Endothelial cell of umbilical vein (primary cell): ENCODE results near the gene THTPA. TPM values are rescaled to one million over a fixed set of nuclear protein-coding genes. Genes with fewer than 3 reads are reported as not detected.

Experiments used
- BruUV-seq: library from RNA; stranded (reverse); fragments of 400-500 nt; replicated peaks from 2 replicates; lab custom pipeline; 2021; lab: Mats Ljungman, UMichigan
- CTCF ChIA-PET: fragments of 300-600, 350-600 bp; sonication (Branson Sonifier 250); formaldehyde crosslinking; loops from one replicate; lab custom pipeline; 2021; ENCODE audit warnings: antibody characterized with exemption, inconsistent platforms; lab: Charles Lee
- POLR2A ChIA-PET: fragments of 300-600, 350-600 bp; sonication (Branson Sonifier 250); formaldehyde crosslinking; loops from one replicate; lab custom pipeline; 2021; ENCODE audit warnings: antibody characterized with exemption, inconsistent platforms; lab: Charles Lee
- DNase-seq: peaks from one replicate; pipeline ENCODE4 v3.0.0-alpha.2; 2011; ENCODE audit warnings: low read depth, low spot score
- FAIRE-seq: peaks from 2 replicates; lab custom pipeline; 2011; peaks lifted over from hg19 to GRCh38; lab: Jason Lieb, UNC
- H2AFZ ChIP-seq: 2 replicates; pipeline ENCODE4 v1.6.0; 2012; ENCODE audit warnings: low read depth, low read length, control low read depth, inconsistent platforms
- H3K27ac ChIP-seq: 2 replicates; pipeline ENCODE4 v1.5.1; 2011; ENCODE audit warnings: low read depth, mild to moderate bottlenecking, control low read depth, low read length, moderate library complexity; ENCODE audit not compliant: insufficient read depth
- H3K27me3 ChIP-seq, 2 experiments: 2 replicates each; pipeline versions ENCODE4 v1.6.0 to v1.6.1; 2011; ENCODE audit warnings: low read length in 2 of 2, mixed read lengths in 1 of 2; ENCODE audit not compliant: control insufficient read depth in 2 of 2, insufficient read depth in 2 of 2
- H3K36me3 ChIP-seq, 2 experiments: 2 replicates in 1 of 2; 3 replicates in 1 of 2; pipeline ENCODE4 v1.5.1; 2011; ENCODE audit warnings: low read length in 2 of 2, mild to moderate bottlenecking in 1 of 2, moderate library complexity in 1 of 2; ENCODE audit not compliant: control insufficient read depth in 2 of 2, insufficient read depth in 2 of 2; ENCODE audit errors: extremely low read depth in 1 of 2
- H3K4me1 ChIP-seq: 3 replicates; pipeline ENCODE4 v1.5.1; 2011; ENCODE audit warnings: mild to moderate bottlenecking, low read length; ENCODE audit not compliant: control insufficient read depth, insufficient read depth; ENCODE audit errors: extremely low read depth
- H3K4me2 ChIP-seq: 2 replicates; pipeline ENCODE4 v1.6.1; 2011; ENCODE audit warnings: low read length, control low read depth, mixed read lengths; ENCODE audit not compliant: insufficient read depth
- H3K4me3 ChIP-seq, 3 experiments: fragments of 200-600 bp in 1 of 3; sonication (generic), shearing (Covaris generic) in 1 of 3; replicated peaks in 1 of 3; 2 replicates each; pipeline ENCODE4 v1.5.1; 2011 to 2016; ENCODE audit warnings: control low read depth in 3 of 3, low read length in 3 of 3, mild to moderate bottlenecking in 2 of 3, inconsistent platforms in 1 of 3, low read depth in 1 of 3, moderate library complexity in 1 of 3; ENCODE audit not compliant: insufficient read depth in 1 of 3
- H3K79me2 ChIP-seq: 2 replicates; pipeline ENCODE4 v1.6.0; 2012; ENCODE audit warnings: low read length, inconsistent platforms; ENCODE audit not compliant: control insufficient read depth, insufficient read depth
- H3K9ac ChIP-seq: replicated peaks from 2 replicates; pipeline ENCODE3; 2011; ENCODE audit warnings: low read length, control low read depth; ENCODE audit not compliant: insufficient read depth; ENCODE audit errors: extremely low read depth
- H3K9me1 ChIP-seq: replicated peaks from 3 replicates; pipeline ENCODE4 v1.6.0; 2011; ENCODE audit warnings: mild to moderate bottlenecking, low read length; ENCODE audit not compliant: control insufficient read depth, insufficient read depth; ENCODE audit errors: extremely low read depth
- H3K9me3 ChIP-seq: replicated peaks from 2 replicates; pipeline ENCODE4 v1.5.1; 2012; ENCODE audit warnings: low read length, inconsistent platforms; ENCODE audit not compliant: control insufficient read depth, insufficient read depth
- H4K20me1 ChIP-seq: replicated peaks from 2 replicates; pipeline ENCODE3; 2011; ENCODE audit warnings: mild to moderate bottlenecking, low read length; ENCODE audit not compliant: control insufficient read depth, insufficient read depth; ENCODE audit errors: extremely low read depth
- EZH2 ChIP-seq: IDR thresholded peaks from 2 replicates; pipeline ENCODE4 v1.6.1; 2012; ENCODE audit warnings: borderline replicate concordance, low read depth, mild to moderate bottlenecking, moderate library complexity, low read length, inconsistent platforms; ENCODE audit not compliant: severe bottlenecking
- FOS ChIP-seq: IDR thresholded peaks from 2 replicates; pipeline ENCODE4 v1.6.1; 2011; ENCODE audit warnings: mild to moderate bottlenecking, low read length, moderate library complexity, borderline replicate concordance; ENCODE audit not compliant: insufficient read depth
- GATA2 ChIP-seq: IDR thresholded peaks from 2 replicates; pipeline ENCODE4 v1.7.0; 2011; ENCODE audit warnings: low read depth, mild to moderate bottlenecking, moderate library complexity, mixed read lengths, low read length; ENCODE audit not compliant: insufficient read length, insufficient read depth
- JUN ChIP-seq: IDR thresholded peaks from 2 replicates; pipeline ENCODE4 v1.6.1; 2011; ENCODE audit warnings: borderline replicate concordance, low read depth; ENCODE audit not compliant: insufficient read length, insufficient read depth
- MYC ChIP-seq: IDR thresholded peaks from one replicate; pipeline ENCODE4 v1.6.1; 2011; ENCODE audit warnings: mild to moderate bottlenecking, low read depth, low read length
- POLR2A ChIP-seq: IDR thresholded peaks from 2 replicates; pipeline ENCODE4 v1.6.1; 2012; ENCODE audit warnings: low read depth, mild to moderate bottlenecking, control low read depth, low read length
- POLR2AphosphoS5 ChIP-seq: IDR thresholded peaks from 2 replicates; pipeline ENCODE4 v1.6.1; 2012; ENCODE audit warnings: low read depth, mild to moderate bottlenecking, control low read depth, low read length, moderate library complexity; ENCODE audit not compliant: insufficient read depth
- dilution Hi-C: fragments of 300-500 bp; cut with MboI; formaldehyde crosslinking; loops from one replicate; pipeline ENCODE4 v1.15.0; 2019; ENCODE audit warnings: low sequenced_read_pairs; ENCODE audit not compliant: extremely low pct_ligation_motif_present
- intact Hi-C: fragments of 100-400 bp; cut with micrococcal nuclease; formaldehyde crosslinking; loops from one replicate; pipeline ENCODE4 v1.10.0; 2022
- polyA plus RNA-seq, 4 experiments: library from polyadenylated mRNA; depleted of rRNA in 3 of 4; stranded (reverse) in 3 of 4; unstranded in 1 of 4; fragments of >200 nt; gene quantifications; 2 replicates each; pipeline versions ENCODE4 v1.2.1 to v1.2.3, GENCODE V29; 2011 to 2012; ENCODE audit warnings: missing spikeins in 1 of 4
- total RNA-seq: library from RNA; stranded (reverse); gene quantifications from 2 replicates; pipeline ENCODE4 v1.2.3, GENCODE V29; 2021
- TF ChIP-seq, protein P1 (sequence below), 2 donors: IDR thresholded peaks; 1 replicate in 1 of 2; 2 replicates in 1 of 2; pipeline ENCODE4 v1.5.1; 2011; ENCODE audit warnings: low read length in 2 of 2, mild to moderate bottlenecking in 2 of 2, moderate library complexity in 2 of 2, control low read depth in 1 of 2, inconsistent platforms in 1 of 2, low read depth in 1 of 2; ENCODE audit not compliant: insufficient read depth in 1 of 2; ENCODE audit errors: extremely low read depth in 1 of 2
- TF ChIP-seq, protein P2 (sequence below): IDR thresholded peaks from 2 replicates; pipeline ENCODE4 v1.6.1; 2011; ENCODE audit not compliant: insufficient read depth, insufficient read length

THTPA gene
- total and polyA plus RNA-seq, 2 donors (not counting 3 experiments of a cell fraction or from before 2014, with no cell fraction given): 10.8 to 12.5 TPM

DNA sequence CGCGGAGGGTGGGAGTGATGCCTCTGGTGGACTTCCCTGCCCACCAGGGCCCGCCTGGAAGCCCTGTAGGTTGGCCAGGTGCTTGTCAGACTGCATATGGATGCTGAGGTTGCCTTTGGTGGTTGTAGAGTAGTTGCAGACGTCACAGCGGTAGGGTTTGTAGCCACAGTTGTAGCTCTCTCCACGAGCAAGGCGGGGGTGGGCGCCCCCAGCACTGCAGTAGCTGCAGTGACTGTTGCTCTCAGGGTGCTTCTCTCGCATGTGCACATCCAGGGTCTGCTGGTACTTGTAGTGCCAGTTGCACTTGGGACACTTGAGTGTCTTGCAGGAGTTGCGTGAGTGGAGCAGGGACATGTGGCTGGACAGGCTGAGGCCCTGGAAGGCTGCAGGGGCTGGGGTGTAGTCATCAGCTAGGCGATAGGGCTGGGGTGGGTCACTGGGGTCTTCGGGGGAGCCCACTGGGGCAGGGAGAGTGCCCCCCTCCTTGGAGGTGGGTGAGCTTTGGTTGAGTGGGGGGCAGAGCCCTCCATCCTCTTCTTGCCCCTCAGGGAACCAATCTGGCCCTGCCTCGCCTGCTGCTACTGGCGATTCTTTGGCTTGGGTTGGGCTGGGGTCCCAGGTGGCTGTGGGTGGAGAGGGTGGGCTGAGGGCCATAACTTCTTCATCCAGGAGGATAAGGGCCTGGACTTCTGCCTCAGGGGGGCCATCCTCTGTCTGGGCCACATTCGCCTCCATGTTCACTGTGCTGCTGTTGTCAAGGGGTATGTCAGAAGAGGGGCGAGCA is 22.2 kb upstream of the THTPA start:
- Histone ChIP-seq H3K9me1 (no peaks in the 10 kb centered on the region), H3K4me1 (no peaks in the 10 kb centered on the region), H2AFZ (no peak overlapping the region), H3K9me3 (no peaks in the 10 kb centered on the region), H3K36me3 (no peaks in the 10 kb centered on the region), H4K20me1 (no peaks in the 10 kb centered on the region), H3K4me3 (no peak overlapping the region), H3K27me3 (no peaks in the 10 kb centered on the region), H3K4me2 (no peak overlapping the region), H3K9ac (no peak overlapping the region), H3K79me2 (no peaks in the 10 kb centered on the region), H3K27ac (no peak overlapping the region)
- ChIA-PET POLR2A (no interaction called here), CTCF (no interaction called here)
- no TSS peak for BruUV-seq
- dilution Hi-C loops: no loop called here
- intact Hi-C loops: no loop called here
- DNase-seq: no peak
- no peak for TF ChIP-seq GATA2
- TF ChIP-seq EZH2: no peak
- TF ChIP-seq, protein P1, sequence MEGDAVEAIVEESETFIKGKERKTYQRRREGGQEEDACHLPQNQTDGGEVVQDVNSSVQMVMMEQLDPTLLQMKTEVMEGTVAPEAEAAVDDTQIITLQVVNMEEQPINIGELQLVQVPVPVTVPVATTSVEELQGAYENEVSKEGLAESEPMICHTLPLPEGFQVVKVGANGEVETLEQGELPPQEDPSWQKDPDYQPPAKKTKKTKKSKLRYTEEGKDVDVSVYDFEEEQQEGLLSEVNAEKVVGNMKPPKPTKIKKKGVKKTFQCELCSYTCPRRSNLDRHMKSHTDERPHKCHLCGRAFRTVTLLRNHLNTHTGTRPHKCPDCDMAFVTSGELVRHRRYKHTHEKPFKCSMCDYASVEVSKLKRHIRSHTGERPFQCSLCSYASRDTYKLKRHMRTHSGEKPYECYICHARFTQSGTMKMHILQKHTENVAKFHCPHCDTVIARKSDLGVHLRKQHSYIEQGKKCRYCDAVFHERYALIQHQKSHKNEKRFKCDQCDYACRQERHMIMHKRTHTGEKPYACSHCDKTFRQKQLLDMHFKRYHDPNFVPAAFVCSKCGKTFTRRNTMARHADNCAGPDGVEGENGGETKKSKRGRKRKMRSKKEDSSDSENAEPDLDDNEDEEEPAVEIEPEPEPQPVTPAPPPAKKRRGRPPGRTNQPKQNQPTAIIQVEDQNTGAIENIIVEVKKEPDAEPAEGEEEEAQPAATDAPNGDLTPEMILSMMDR (IDR thresholded peaks at IDR 0.05; ENCODE audit: extremely low read depth in 1 of 2, insufficient read depth in 1 of 2, low read depth in 1 of 2, low read length in 2 of 2): no peak
- TF ChIP-seq JUN: no peak
- TF ChIP-seq POLR2A: no peak
- no peak for FAIRE-seq

DNA sequence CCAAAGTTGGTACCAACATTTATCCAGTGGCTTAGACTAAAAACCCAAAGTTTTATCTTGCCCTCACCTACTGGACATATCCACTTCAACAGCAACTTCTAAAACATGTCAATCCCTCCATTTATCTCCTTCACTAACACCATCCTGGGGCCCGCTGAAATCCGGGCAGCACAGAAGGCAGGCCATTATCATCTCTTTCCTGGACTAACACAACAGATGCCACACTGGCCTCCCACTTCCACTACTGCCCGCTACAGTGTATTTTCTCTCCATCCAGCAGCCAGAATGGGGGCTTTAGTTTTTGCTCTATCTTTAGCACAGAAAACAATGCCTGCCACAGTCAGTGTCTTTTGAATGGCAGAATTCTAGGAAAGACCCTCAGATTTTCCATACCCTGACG is 20.1 kb upstream of the THTPA start:
- no peak overlapping the region for H3K9ac ChIP-seq
- TF ChIP-seq, protein P2, sequence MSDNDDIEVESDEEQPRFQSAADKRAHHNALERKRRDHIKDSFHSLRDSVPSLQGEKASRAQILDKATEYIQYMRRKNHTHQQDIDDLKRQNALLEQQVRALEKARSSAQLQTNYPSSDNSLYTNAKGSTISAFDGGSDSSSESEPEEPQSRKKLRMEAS: no peak
- TF ChIP-seq FOS (no peak), POLR2AphosphoS5 (no peak), GATA2 (no peak), EZH2 (no peak), JUN (no peak), MYC (no peak), POLR2A (no peak)
- TF ChIP-seq, protein P1 (IDR thresholded peaks at IDR 0.05; ENCODE audit: extremely low read depth in 1 of 2, insufficient read depth in 1 of 2, low read depth in 1 of 2, low read length in 2 of 2): no peak
- DNase-seq (no peak), FAIRE-seq (no peak)
- no peaks in the 10 kb centered on the region for H3K9me1 ChIP-seq
- H3K79me2 ChIP-seq: no peaks in the 10 kb centered on the region
- no peak overlapping the region for H3K4me3 ChIP-seq
- H3K9me3 ChIP-seq: no peaks in the 10 kb centered on the region
- H3K27ac ChIP-seq: no peak overlapping the region
- no peaks in the 10 kb centered on the region for H3K4me1 ChIP-seq
- BruUV-seq: no TSS peak
- no peaks in the 10 kb centered on the region for H4K20me1 ChIP-seq
- dilution Hi-C loops: no loop called here
- ChIA-PET CTCF (no interaction called here), POLR2A (no interaction called here)
- H3K27me3 ChIP-seq: no peaks in the 10 kb centered on the region
- no peak overlapping the region for H3K4me2 ChIP-seq
- H2AFZ ChIP-seq: no peak overlapping the region
- intact Hi-C loops: no loop called here
- no peaks in the 10 kb centered on the region for H3K36me3 ChIP-seq
